Epithelial cell of proximal tubule (primary cell): ENCODE measurements around the gene MLH3. TPM values are rescaled to one million over a fixed set of nuclear protein-coding genes. Genes with fewer than 3 reads are reported as not detected.
"Not testable (repeated sequence)": the region's sequence is repeated elsewhere in the genome, so short reads cannot be mapped to it uniquely, and the experiment has no call there.

Source experiments
- DNase-seq: peaks from one replicate; pipeline ENCODE4 v3.0.0-alpha.2; 2011; ENCODE audit warnings: low read depth
- H3K4me3 ChIP-seq: 2 replicates; pipeline ENCODE4 v1.5.1; 2011; ENCODE audit warnings: low read depth, mild to moderate bottlenecking, low read length
- CTCF ChIP-seq: conservative IDR thresholded peaks from 2 replicates; pipeline ENCODE4 v1.5.1; 2012; ENCODE audit warnings: low read depth, mild to moderate bottlenecking, low read length
- total RNA-seq: library from RNA; depleted of rRNA; stranded (reverse); fragments of >200 nt; gene quantifications from 2 replicates; pipeline ENCODE4 v1.2.3, GENCODE V29; 2015

The MLH3 gene
- total RNA-seq, 1 donor from 2014 or later: 10.3 TPM

GRCh38 chr14:75068294-75069120 is 17.2 kb upstream of the MLH3 start:
- no peak for TF ChIP-seq CTCF
- DNase-seq: no peak

DNA sequence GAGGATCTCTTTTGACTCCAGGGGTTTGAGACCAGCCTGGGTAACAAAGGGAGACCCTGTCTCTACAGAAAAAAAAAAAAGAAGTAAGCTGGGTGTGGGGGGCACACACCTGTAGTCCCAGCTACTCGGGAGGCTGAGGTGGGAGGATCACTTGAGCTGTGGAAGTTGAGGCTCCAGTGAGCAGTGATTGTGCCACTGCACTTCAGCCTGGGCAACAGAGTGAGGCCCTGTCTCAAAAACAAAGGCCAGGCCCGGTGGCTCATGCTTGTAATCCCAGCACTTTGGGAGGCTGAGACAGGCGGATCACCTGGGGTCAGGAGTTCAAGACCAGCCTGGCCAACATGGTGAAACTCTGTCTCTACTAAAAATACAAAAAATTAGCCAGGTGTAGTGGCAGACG is 16.5 kb upstream of the MLH3 start:
- H3K4me3 ChIP-seq: peak overlapping the region; percentile 64
- DNase-seq: not testable (repeated sequence)

More at GRCh38 chr14:75068294-75069120, 17.2 kb upstream of the MLH3 start:
- peak overlapping the region; percentile 64 for H3K4me3 ChIP-seq

DNA sequence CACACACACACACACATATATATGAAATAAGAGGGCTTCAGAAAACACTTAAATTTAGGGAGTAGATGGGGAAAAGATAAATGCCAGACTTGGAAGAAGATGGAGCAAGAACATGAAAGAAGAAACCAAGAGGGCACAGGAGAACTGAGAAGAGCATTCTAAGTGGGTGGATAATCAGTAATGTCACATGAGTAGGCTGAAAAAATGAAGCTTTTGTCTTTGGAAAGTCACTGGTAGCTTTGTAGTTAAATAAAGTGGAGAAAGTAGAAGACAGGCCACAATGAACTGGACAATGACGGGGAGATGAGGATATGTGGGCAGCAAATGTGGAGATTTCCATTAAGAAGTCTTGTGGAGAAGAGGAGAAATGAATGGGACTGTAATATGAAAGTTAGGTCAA is 15.9 kb upstream of the MLH3 start:
- H3K4me3 ChIP-seq: no peak overlapping the region
- no peak for TF ChIP-seq CTCF
- DNase-seq: no peak

DNA sequence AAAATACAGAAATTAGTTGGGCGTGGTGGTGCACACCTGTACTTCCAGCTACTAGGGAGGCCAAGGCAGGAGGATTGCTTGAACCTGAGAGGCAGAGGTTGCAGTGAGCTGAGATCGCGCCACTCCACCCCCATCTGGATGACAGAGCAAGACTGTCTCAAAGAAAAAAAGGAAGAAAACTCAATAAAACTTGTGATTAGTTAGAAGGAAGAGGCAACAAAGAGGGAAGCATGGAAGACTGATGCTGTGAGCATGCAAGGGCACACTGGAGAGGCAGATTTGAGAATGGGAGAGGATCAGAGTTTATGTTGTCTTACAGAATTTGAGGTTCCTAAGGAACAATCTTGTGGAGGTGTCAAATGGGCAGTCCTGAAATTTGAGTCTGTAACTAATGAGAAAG is 15.4 kb upstream of the MLH3 start:
- DNase-seq: no peak
- no peak overlapping the region for H3K4me3 ChIP-seq
- no peak for TF ChIP-seq CTCF

GRCh38 chr14:75064205-75064567 is 12.9 kb upstream of the MLH3 start:
- TF ChIP-seq CTCF: no peak
- no peak for DNase-seq
- peak overlapping the region; percentile 89 for H3K4me3 ChIP-seq

DNA sequence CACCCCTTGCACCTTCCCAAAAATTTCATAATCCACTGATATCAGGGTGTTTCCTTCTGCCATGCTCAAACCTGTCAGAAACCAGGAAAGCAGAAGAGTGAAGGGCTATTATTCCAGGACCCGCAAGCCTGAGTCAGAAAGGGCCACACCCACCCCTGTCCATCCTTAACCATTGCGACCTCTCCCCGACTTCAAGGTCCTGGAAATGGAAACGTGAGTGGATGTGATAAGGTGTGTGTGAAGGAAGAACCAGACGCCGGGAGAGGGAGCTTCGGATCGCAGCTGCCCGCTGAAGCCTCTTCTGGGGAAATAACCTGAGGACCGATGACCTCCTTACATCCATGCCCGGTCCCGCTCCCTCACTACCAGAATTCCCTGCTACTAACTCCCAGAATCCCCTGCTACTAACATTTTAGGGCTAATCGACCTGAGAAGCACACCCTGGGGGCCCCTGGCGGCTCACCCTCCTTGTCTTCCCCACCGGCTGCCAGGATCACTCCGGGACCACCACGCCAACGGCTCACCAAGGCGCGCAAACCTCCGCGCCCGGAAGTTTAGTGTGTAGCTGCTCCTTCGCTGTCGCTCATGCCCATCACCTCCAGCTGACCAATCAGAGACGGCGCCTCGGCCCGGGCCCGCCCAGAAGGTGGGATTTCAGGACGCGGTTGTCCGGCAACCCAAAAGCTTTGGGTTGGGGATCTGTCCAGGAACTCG is 12.4 kb upstream of the MLH3 start, which contains the start of gene ACYP1:
ACYP1 (minus strand) TSS at position 534 of the 714 bp plus-strand sequence; CDS start at position 63, 471 bp downstream.
- no peak for DNase-seq
- peak within 1 kb of the TSS; percentile 89 for H3K4me3 ChIP-seq
- peak; percentile 25 for TF ChIP-seq CTCF

- peak overlapping the region; percentile 89 for H3K4me3 ChIP-seq
- TF ChIP-seq CTCF: no peak
- DNase-seq: no peak
Observed at GRCh38 chr14:75063013-75063412, 11.7 kb upstream of the MLH3 start.
